Esophagus squamous epithelium (tissue), 4 donors: Measurements from ENCODE around the gene STUB1.

Experiments
- POLR2A ChIP-seq, 4 donors: fragments of 450-650 bp; IDR thresholded peaks; one replicate each; pipeline ENCODE4 v1.6.1; 2017; ENCODE audit warnings: antibody characterized with exemption in 4 of 4, mild to moderate bottlenecking in 4 of 4, moderate library complexity in 3 of 4
- TF ChIP-seq, protein P1 (sequence below), 6 experiments: fragments of 450-650 bp in 4 of 6; fragments of 200-600 bp in 2 of 6; sonication (generic) in 2 of 6; IDR thresholded peaks; one replicate each; pipeline ENCODE4 v1.5.1; 2016 to 2019; ENCODE audit warnings: antibody characterized with exemption in 6 of 6, mild to moderate bottlenecking in 4 of 6, moderate library complexity in 4 of 6

DNA sequence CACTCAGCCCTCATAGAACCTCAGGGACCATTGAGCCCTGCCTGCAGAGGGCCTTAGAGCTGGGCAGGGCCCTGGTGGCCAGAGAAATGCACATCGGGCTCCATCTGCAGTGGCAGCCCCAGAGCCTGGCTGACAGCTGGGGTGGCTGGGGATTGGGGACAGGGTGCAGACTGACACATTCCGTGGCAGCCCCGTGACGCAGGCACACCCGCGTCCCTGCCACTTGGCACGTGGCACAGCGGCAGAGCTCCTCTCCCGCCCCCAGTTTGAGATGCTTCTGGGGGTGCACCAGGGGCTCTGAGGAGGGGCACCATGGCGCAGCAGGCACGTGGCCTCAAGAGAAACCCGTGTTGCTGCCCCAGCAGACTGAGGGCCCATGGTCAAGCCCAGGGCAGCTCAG is 23.2 kb downstream of the STUB1 start:
- no peak for TF ChIP-seq POLR2A (IDR thresholded peaks at IDR 0.05)
- TF ChIP-seq, protein P1, sequence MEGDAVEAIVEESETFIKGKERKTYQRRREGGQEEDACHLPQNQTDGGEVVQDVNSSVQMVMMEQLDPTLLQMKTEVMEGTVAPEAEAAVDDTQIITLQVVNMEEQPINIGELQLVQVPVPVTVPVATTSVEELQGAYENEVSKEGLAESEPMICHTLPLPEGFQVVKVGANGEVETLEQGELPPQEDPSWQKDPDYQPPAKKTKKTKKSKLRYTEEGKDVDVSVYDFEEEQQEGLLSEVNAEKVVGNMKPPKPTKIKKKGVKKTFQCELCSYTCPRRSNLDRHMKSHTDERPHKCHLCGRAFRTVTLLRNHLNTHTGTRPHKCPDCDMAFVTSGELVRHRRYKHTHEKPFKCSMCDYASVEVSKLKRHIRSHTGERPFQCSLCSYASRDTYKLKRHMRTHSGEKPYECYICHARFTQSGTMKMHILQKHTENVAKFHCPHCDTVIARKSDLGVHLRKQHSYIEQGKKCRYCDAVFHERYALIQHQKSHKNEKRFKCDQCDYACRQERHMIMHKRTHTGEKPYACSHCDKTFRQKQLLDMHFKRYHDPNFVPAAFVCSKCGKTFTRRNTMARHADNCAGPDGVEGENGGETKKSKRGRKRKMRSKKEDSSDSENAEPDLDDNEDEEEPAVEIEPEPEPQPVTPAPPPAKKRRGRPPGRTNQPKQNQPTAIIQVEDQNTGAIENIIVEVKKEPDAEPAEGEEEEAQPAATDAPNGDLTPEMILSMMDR (IDR thresholded peaks at IDR 0.05) = no peak
